NCI-H2196 (cell line): ENCODE data around the gene CEP63.
A peak's percentile ranks its signal among the peaks of the same experiment; 100 is the strongest.
"Not testable (repeated sequence)": the region's sequence is repeated elsewhere in the genome, so short reads cannot be mapped to it uniquely, and the experiment has no call there.

Experiments used
- DNase-seq: peaks from one replicate; lab custom pipeline; 2025; ENCODE audit not compliant: unreplicated experiment; lab: John Stamatoyannopoulos, UW

The CEP63 gene

GRCh38 chr3:134567605-134568004 is 81.7 kb downstream of the CEP63 start:
- DNase-seq, result no peak

DNA sequence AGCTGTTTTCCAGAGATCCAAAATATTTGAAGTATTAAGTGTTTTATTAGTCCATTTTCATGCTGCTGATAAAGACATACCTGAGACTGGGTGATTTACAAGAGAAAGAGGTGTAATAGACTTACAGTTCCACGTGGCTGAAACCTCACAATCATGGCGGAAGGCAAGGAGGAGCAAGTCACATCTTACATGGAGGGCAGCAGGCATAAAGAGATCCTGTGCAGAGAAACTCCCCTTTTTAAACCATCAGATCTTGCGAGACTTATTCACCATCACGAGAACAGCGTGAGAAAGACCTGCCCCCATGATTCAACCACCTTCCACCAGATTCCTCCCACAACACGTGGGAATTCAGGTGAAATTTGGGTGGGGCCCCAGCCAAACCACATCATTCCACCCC is 82.9 kb downstream of the CEP63 start:
- no peak for DNase-seq

DNA sequence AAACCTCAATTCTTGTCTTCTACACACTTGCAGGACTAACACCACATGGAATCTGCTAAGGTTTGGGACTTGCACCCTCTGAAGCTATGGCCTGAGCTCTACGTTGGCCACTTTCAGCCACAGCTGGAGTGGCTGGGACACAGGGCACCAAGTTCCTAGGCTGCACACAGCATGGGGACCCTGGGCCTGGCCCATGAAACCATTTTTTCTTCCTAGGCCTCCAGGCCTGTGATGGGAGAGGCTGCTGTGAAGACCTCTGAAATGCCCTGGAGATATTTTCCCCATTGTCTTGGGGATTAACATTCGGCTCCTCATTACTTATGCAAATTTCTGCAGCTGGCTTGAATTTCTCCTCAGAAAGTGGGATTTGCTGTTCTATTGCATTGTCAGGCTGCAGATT is 84.0 kb downstream of the CEP63 start:
- not testable (repeated sequence) for DNase-seq

DNA sequence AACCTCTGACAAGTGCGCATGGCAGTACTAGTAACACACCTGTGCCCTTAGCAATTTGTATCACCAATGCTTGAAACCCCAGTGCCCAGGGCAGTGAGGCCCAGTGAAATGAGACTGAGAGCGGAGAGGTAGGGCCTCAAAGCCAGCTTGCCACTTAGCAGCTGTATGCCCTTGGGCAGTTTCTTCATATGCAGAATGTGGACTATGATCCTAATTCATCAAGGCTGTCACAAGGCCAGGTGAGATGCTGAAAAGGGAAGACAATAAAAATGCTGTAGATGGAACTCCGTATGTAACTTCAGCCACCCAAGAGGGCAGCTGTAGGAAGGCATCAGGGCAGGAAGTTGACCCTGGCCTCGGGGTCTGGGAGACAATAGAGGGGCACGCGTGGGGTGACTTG is 90.6 kb downstream of the CEP63 start:
- DNase-seq, result no peak

DNA sequence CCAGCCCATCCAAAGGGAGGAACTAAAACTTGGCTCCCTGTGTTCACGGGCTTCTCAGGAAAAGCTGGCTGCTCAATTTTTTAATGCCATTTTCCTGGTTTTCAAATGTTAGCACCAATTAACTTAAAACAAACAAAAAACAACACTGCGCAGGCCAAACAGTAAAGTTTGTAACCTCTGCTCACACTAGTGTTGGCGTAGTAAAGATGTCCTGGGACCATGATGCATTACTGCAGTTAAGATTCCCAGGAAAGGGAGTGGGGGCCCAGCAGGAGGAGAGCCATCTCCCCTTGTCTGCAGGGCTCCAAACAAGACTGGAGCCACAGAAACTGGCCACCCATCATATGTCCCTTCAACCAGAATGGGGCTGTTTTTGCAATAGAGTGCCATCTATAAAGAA is 91.0 kb downstream of the CEP63 start:
- no peak for DNase-seq

- DNase-seq, result no peak
These were observed 93.3 kb downstream of the CEP63 start for GRCh38 chr3:134579141-134579665.

DNA sequence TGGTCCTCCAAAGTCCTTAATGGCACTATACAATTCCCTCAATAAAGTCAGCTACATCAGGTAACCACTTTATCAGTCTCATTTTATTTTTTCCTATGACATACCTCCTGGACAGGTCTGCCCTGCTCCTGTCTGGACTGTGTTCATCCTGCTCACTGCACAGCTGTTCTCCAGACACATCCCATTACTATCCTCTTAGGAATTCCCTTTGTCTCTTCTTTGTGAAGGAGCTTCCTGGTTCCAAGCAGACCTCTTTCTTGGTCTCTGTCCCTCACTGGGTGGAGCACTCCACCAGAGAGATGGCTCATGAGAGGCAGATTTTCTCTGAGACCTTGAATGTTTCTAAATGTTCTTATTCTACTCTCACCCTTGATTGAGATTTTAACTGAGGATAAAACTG is 104.9 kb downstream of the CEP63 start:
- DNase-seq, result no peak

- DNase-seq, result no peak
These were observed 106.9 kb downstream of the CEP63 start for GRCh38 chr3:134592806-134593205.

GRCh38 chr3:134594331-134594741 is 108.5 kb downstream of the CEP63 start:
- no peak for DNase-seq

- DNase-seq, result not testable (repeated sequence)
These were observed 109.1 kb downstream of the CEP63 start for GRCh38 chr3:134594986-134595385.

- DNase-seq, result no peak
These were observed 111.6 kb downstream of the CEP63 start for GRCh38 chr3:134597390-134597970.

- no peak for DNase-seq
These were observed 113.1 kb downstream of the CEP63 start for GRCh38 chr3:134598763-134599545.

- DNase-seq, result no peak
These were observed 114.3 kb downstream of the CEP63 start for GRCh38 chr3:134600206-134600605.

- DNase-seq, result peak; percentile 84
These were observed 115.0 kb downstream of the CEP63 start for GRCh38 chr3:134600685-134601463.

DNA sequence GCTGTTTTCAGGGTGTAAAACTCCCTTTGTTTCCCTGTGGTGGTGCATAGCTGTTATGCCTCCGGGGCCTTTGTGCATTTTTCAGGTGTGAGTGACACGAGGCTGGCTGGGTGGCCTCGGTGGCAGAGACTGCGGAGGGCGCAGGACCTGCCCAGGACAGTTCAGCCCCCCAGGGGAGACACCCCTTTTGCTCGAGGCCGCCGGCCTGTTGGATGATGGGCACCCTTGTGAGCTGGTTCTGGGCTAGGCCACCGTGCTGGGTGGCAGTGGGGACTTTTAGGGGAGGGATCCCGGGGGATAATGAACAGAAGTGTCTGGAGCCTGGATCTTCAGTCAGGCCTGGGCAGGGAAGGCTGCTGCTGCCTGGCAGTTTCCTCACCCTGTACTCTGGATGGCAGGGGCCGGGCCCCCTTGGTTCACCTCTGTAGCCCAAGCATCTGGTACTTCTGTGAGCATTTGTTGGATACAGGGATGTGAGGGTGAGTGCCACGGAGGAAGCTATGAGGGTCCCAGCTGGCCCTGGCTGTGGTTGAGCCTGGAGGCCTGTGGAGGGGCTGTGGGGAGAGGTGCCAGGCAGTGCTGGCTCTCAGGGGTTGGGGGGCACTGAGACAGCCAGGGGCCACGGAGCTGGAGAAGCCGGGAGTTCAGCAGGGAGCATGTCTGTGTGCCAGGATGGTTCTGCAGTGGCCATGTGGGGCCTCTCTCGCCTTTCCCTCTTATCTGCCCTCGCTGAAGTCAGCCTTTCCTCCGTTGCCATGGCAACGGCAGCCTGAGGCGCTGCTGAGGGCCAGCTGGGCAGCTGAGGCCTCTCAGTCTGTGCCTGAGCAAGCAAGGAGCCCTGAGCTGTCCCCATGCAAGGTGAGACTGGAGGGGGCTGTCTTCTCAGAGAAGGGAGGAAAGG is 115.9 kb downstream of the CEP63 start:
- DNase-seq, result peak; percentile 82

DNA sequence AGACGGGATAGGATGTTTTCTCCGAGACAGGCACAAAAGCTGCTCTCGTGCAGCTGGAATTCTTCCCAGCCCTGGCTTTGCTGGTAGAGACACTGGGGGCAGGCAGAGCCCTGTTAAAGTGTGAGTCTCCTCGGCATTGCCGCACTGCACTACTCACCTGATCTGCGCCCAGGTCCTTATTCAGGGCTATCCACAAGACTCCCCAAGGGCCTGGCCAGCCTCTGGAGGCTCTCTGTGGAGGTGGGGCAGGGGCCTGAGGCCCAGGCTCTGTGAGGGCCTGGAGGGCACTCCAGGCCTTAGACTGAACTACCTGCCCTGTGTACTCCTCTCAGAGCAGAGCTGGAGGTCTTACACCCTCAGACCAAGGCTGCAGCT is 116.6 kb downstream of the CEP63 start:
- DNase-seq, result no peak

- DNase-seq, result no peak
These were observed 117.6 kb downstream of the CEP63 start for GRCh38 chr3:134603480-134603879.

- no peak for DNase-seq
These were observed 118.1 kb downstream of the CEP63 start for GRCh38 chr3:134603956-134604355.

GRCh38 chr3:134605556-134605955 is 119.7 kb downstream of the CEP63 start:
- DNase-seq, result no peak
